ENCODE data around the gene ZNF473. TPM values are rescaled to one million over a fixed set of nuclear protein-coding genes. Genes with fewer than 3 reads are reported as not detected.

Gene ZNF473
- total RNA-seq, 1 experiment from 2014 or later: 19.0 TPM

- Histone ChIP-seq H3K27me3 (ENCODE audit: insufficient read depth, low read length) (no peaks in the 10 kb centered on the region), H3K23ac (ENCODE audit: insufficient read length, low read depth, low read length) (no peak overlapping the region), H4K91ac (ENCODE audit: insufficient read length, low read depth, low read length) (no peak overlapping the region), H4K8ac (replicated peaks; ENCODE audit: insufficient read length, low read depth, low read length) (no peak overlapping the region), H3K4ac (ENCODE audit: low read depth, low read length) (no peak overlapping the region), H3T11ph (ENCODE audit: low read length) (no peak overlapping the region), H2BK12ac (ENCODE audit: insufficient read length, low read depth, low read length) (no peak overlapping the region), H3K4me2 (ENCODE audit: insufficient read depth, insufficient read length, low read length) (no peak overlapping the region), H2AK5ac (ENCODE audit: insufficient read length, low read length) (no peak overlapping the region), H2AFZ (ENCODE audit: low read length) (no peak overlapping the region), H3K18ac (ENCODE audit: insufficient read length, low read depth, low read length) (no peak overlapping the region), H2BK15ac (ENCODE audit: low read depth, low read length) (no peak overlapping the region), H2BK120ac (ENCODE audit: low read depth, low read length, poor library complexity, severe bottlenecking) (no peak overlapping the region), H4K5ac (ENCODE audit: insufficient read length, low read depth, low read length) (no peak overlapping the region), H3K79me2 (ENCODE audit: insufficient read depth, low read length) (no peaks in the 10 kb centered on the region), H3K9me3 (ENCODE audit: control insufficient read depth, low read depth, low read length) (peaks cover 31% of the 10 kb centered on the region), H3K79me1 (ENCODE audit: insufficient read depth, low read depth, low read length, poor library complexity, severe bottlenecking) (peaks cover 3% of the 10 kb centered on the region), H3K9ac (ENCODE audit: extremely low read depth, insufficient read length, low read length) (no peak overlapping the region), H3K27ac (ENCODE audit: insufficient read length, low read depth, low read length) (no peak overlapping the region), H3K14ac (ENCODE audit: insufficient read depth, low read length) (no peak overlapping the region), H3K56ac (ENCODE audit: insufficient read length, low read depth, low read length) (no peak overlapping the region), H2BK20ac (ENCODE audit: low read depth, low read length, poor library complexity, severe bottlenecking) (no peak overlapping the region), H3K4me1 (ENCODE audit: insufficient read depth, low read length) (no peaks in the 10 kb centered on the region), H3K23me2 (ENCODE audit: insufficient read length, low read depth, low read length, poor library complexity, severe bottlenecking) (no peaks in the 10 kb centered on the region), H4K20me1 (ENCODE audit: control insufficient read depth, insufficient read depth, insufficient read length) (no peaks in the 10 kb centered on the region), H2BK5ac (ENCODE audit: insufficient read length, low read length) (no peak overlapping the region)
- Mint-ChIP-seq H3K4me3 (no peak overlapping the region), H3K27ac (no peak overlapping the region), H3K9me3 (peaks cover 33 to 35% of the 10 kb centered on the region in 2 experiments), H3K27me3 (ENCODE audit: low read depth) (peaks cover 3% of the 10 kb centered on the region), H3K4me1 (no peaks in the 10 kb centered on the region), H3K36me3 (ENCODE audit: insufficient read depth in 1 of 3, low read depth in 3 of 3) (peaks cover 80 to 88% (median 84%) of the 10 kb centered on the region in 3 experiments)
- no peak for TF ChIP-seq CTCF (conservative IDR thresholded peaks at IDR 0.05)
- WGBS (ENCODE audit: extremely low coverage, insufficient read length, low lambda C conversion rate): no CpG with 5 or more reads among the region's 3 CpGs
- no peak for DNase-seq
Observed at GRCh38 chr19:50039968-50040367, 14.2 kb downstream of the ZNF473 start.
